ENCODE data around the gene PALLD. TPM values are rescaled to one million over a fixed set of nuclear protein-coding genes. Genes with fewer than 3 reads are reported as not detected.

Gene PALLD
- total RNA-seq, 2 donors from 2014 or later, result 705 to 752 TPM

- DNase-seq (ENCODE audit: low spot score) (no peak), ATAC-seq (ENCODE audit: insufficient number of reproducible peaks, low FRiP score, low read depth) (no peak)
- H3K4me1 ChIP-seq (ENCODE audit: control insufficient read depth in 1 of 2, low read depth in 2 of 2), result peaks cover 0 to 9% of the 10 kb centered on the region in 2 donors
- H3K4me3 ChIP-seq, result no peak overlapping the region
- H3K27ac ChIP-seq, result no peak overlapping the region
- H3K27me3 ChIP-seq (replicated peaks; ENCODE audit: insufficient read depth), result no peaks in the 10 kb centered on the region
- no peaks in the 10 kb centered on the region for H3K9me3 ChIP-seq
- H3K36me3 ChIP-seq, result no peaks in the 10 kb centered on the region
- TF ChIP-seq, protein P1, sequence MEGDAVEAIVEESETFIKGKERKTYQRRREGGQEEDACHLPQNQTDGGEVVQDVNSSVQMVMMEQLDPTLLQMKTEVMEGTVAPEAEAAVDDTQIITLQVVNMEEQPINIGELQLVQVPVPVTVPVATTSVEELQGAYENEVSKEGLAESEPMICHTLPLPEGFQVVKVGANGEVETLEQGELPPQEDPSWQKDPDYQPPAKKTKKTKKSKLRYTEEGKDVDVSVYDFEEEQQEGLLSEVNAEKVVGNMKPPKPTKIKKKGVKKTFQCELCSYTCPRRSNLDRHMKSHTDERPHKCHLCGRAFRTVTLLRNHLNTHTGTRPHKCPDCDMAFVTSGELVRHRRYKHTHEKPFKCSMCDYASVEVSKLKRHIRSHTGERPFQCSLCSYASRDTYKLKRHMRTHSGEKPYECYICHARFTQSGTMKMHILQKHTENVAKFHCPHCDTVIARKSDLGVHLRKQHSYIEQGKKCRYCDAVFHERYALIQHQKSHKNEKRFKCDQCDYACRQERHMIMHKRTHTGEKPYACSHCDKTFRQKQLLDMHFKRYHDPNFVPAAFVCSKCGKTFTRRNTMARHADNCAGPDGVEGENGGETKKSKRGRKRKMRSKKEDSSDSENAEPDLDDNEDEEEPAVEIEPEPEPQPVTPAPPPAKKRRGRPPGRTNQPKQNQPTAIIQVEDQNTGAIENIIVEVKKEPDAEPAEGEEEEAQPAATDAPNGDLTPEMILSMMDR (IDR thresholded peaks at IDR 0.05), result no peak
Measured at GRCh38 chr4:168677879-168678278, 181.0 kb downstream of the PALLD start.

- DNase-seq (ENCODE audit: low spot score) (no peak), ATAC-seq (ENCODE audit: insufficient number of reproducible peaks, low FRiP score, low read depth) (no peak)
- Histone ChIP-seq H3K27ac (no peak overlapping the region), H3K4me3 (no peak overlapping the region), H3K27me3 (replicated peaks; ENCODE audit: insufficient read depth) (no peaks in the 10 kb centered on the region), H3K36me3 (no peaks in the 10 kb centered on the region), H3K9me3 (no peaks in the 10 kb centered on the region), H3K4me1 (ENCODE audit: control insufficient read depth in 1 of 2, low read depth in 2 of 2) (peaks cover 0 to 9% of the 10 kb centered on the region in 2 donors)
- TF ChIP-seq, protein P1 (IDR thresholded peaks at IDR 0.05), result no peak
Measured at GRCh38 chr4:168678751-168679366, 182.0 kb downstream of the PALLD start.

DNA sequence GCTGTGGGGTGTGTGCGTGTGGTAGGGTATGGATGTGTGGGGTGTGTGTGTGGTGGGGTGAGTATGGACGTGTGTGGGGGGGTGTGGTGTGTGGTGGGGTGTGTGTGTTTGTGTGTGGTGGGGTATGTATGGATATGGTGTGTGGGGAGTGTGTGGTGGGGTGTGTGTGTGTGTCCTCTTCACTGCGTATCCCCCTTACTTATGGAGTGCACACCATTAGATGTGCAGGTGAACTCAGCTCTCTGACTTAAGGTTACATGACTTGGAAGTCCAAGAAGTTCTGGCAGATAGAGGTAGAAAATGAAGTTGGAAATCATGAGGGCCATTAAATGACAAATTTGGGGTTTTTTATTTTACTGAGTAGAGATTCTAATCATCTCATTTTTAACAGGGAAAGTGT lies 182.5 kb downstream of the PALLD start:
- H3K4me1 ChIP-seq (ENCODE audit: control insufficient read depth in 1 of 2, low read depth in 2 of 2), result peaks cover 0 to 9% of the 10 kb centered on the region in 2 donors
- no peaks in the 10 kb centered on the region for H3K27me3 ChIP-seq (replicated peaks; ENCODE audit: insufficient read depth)
- ATAC-seq (ENCODE audit: insufficient number of reproducible peaks, low FRiP score, low read depth) (no peak), DNase-seq (ENCODE audit: low spot score) (no peak)
- TF ChIP-seq, protein P1 (IDR thresholded peaks at IDR 0.05), result no peak
- H3K9me3 ChIP-seq, result no peaks in the 10 kb centered on the region
- H3K4me3 ChIP-seq, result no peak overlapping the region
- no peaks in the 10 kb centered on the region for H3K36me3 ChIP-seq
- no peak overlapping the region for H3K27ac ChIP-seq

DNA sequence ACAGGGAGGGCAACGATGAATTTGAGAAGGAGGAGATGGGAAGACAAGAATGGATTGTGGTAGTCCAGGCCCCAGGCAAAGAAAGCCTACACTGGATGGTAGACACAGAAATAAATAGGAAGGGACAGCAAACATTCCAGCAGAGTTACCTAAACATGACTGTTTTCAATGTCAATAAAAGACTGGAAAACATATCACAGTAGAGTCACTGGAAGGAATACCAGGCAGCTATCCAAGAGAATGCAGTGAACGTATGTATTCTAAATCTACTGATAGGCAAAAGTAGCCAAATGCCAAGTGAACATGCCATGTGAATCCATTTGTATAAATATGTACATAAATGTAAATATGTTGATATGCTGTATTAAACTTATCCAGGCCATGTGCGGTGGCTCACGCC lies 183.0 kb downstream of the PALLD start:
- Histone ChIP-seq H3K27ac (no peak overlapping the region), H3K4me1 (ENCODE audit: control insufficient read depth in 1 of 2, low read depth in 2 of 2) (peaks cover 0 to 9% of the 10 kb centered on the region in 2 donors), H3K9me3 (no peaks in the 10 kb centered on the region), H3K4me3 (no peak overlapping the region), H3K36me3 (no peaks in the 10 kb centered on the region), H3K27me3 (replicated peaks; ENCODE audit: insufficient read depth) (no peaks in the 10 kb centered on the region)
- ATAC-seq (ENCODE audit: insufficient number of reproducible peaks, low FRiP score, low read depth), result no peak
- TF ChIP-seq, protein P1 (IDR thresholded peaks at IDR 0.05), result no peak
- DNase-seq (ENCODE audit: low spot score), result no peak

DNA sequence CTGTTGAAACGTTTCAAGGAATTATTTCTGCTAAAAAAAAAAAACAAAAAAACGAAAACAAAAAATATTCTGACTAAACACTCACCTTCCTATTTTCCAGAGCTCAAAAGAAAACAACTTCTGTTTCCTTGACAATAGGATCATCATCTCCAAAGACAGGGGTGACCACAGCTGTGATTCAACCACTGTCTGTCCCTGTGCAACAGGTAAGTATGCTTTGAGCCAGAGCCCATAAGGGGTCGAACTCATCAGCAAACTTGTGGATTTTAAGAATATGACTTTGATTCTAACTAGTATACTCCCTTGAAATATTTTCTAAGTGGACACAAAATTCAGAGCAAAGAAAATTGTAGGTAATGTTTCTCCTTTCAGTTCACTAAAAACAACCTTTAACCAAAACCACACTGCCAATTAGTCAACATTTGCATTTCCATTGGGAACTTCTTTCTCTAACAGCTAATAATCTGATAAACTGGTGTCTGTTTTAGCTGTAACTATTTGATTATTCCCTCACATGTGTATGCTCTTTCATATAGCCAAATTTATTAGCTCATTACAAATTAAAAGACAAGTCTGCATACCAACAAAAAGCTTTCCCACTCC lies 186.1 kb downstream of the PALLD start:
- Histone ChIP-seq H3K4me1 (ENCODE audit: control insufficient read depth in 1 of 2, low read depth in 2 of 2) (peaks cover 0 to 10% of the 10 kb centered on the region in 2 donors), H3K4me3 (no peak overlapping the region), H3K9me3 (no peaks in the 10 kb centered on the region), H3K36me3 (no peaks in the 10 kb centered on the region), H3K27me3 (replicated peaks; ENCODE audit: insufficient read depth) (no peaks in the 10 kb centered on the region), H3K27ac (no peak overlapping the region)
- TF ChIP-seq, protein P1 (IDR thresholded peaks at IDR 0.05), result no peak
- no peak for DNase-seq (ENCODE audit: low spot score)
- no peak for ATAC-seq (ENCODE audit: insufficient number of reproducible peaks, low FRiP score, low read depth)
